Activated naive CD8-positive, alpha-beta T cell treated with anti-CD3 and anti-CD28 coated beads, Interleukin-2, amount 10 ng/mL, durations not matched to agents 7 days and 5 days (primary cell): ENCODE data around the gene RASL10A. TPM values are rescaled to one million over a fixed set of nuclear protein-coding genes. Genes with fewer than 3 reads are reported as not detected.
A peak's percentile ranks its signal among the peaks of the same experiment; 100 is the strongest.

Experiments used
- ATAC-seq: fragments of 150-1000 bp; cut with Tn5 transposase; one replicate; pipeline ENCODE4 v1.10.0; 2021; ENCODE audit warnings: low read depth, moderate library complexity
- POLR2A ChIA-PET: fragments of 350-600 bp; sonication (Branson Sonifier 250); formaldehyde crosslinking; loops from one replicate; lab custom pipeline; 2021; ENCODE audit warnings: antibody characterized with exemption; lab: Charles Lee
- DNase-seq: peaks from one replicate; pipeline ENCODE4 v3.0.0; 2021
- H3K27ac Mint-ChIP-seq: one replicate; pipeline ENCODE4 v1.8.0; 2022; ENCODE audit warnings: mild to moderate bottlenecking, mixed read lengths
- H3K27me3 Mint-ChIP-seq: one replicate; pipeline ENCODE4 v1.8.0; 2022; ENCODE audit warnings: mild to moderate bottlenecking, moderate library complexity, mixed read lengths
- H3K36me3 Mint-ChIP-seq: one replicate; pipeline ENCODE4 v1.8.0; 2021; ENCODE audit warnings: mild to moderate bottlenecking, mixed read lengths
- H3K4me1 Mint-ChIP-seq: one replicate; pipeline ENCODE4 v1.8.0; 2021; ENCODE audit warnings: mixed read lengths
- H3K4me3 Mint-ChIP-seq: one replicate; pipeline ENCODE4 v1.8.0; 2022; ENCODE audit warnings: mild to moderate bottlenecking, moderate library complexity, mixed read lengths
- H3K9me3 Mint-ChIP-seq: one replicate; pipeline ENCODE4 v1.8.0; 2021; ENCODE audit warnings: mixed read lengths
- total RNA-seq, 2 experiments: library from RNA; stranded (reverse); gene quantifications; one replicate each; pipeline ENCODE4 v1.2.3, GENCODE V29; 2021

The RASL10A gene
- total RNA-seq, 2 experiments from 2014 or later = 0.80 to 1.1 TPM

GRCh38 chr22:29301716-29302401 lies 13.6 kb downstream of the RASL10A start:
- peaks cover 23% of the 10 kb centered on the region for H3K36me3 Mint-ChIP-seq
- H3K4me1 Mint-ChIP-seq = peaks cover 5% of the 10 kb centered on the region
- H3K9me3 Mint-ChIP-seq = no peaks in the 10 kb centered on the region
- DNase-seq (no peak), ATAC-seq (no peak)
- H3K4me3 Mint-ChIP-seq = no peak overlapping the region
- H3K27me3 Mint-ChIP-seq = peaks cover 6% of the 10 kb centered on the region
- peak overlapping the region; percentile 15 for H3K27ac Mint-ChIP-seq
- POLR2A ChIA-PET = no interaction called here

GRCh38 chr22:29300807-29301601 lies 14.5 kb downstream of the RASL10A start:
- Mint-ChIP-seq H3K36me3 (peaks cover 23% of the 10 kb centered on the region), H3K4me3 (no peak overlapping the region), H3K9me3 (no peaks in the 10 kb centered on the region), H3K4me1 (peaks cover 2% of the 10 kb centered on the region), H3K27ac (peak overlapping the region; percentile 58), H3K27me3 (peaks cover 2% of the 10 kb centered on the region)
- no peak for ATAC-seq
- POLR2A ChIA-PET = no interaction called here
- no peak for DNase-seq

GRCh38 chr22:29300467-29300806 lies 15.1 kb downstream of the RASL10A start:
- Mint-ChIP-seq H3K27ac (no peak overlapping the region), H3K27me3 (peaks cover 2% of the 10 kb centered on the region), H3K4me1 (no peaks in the 10 kb centered on the region), H3K36me3 (peaks cover 26% of the 10 kb centered on the region), H3K4me3 (no peak overlapping the region), H3K9me3 (no peaks in the 10 kb centered on the region)
- no peak for DNase-seq
- POLR2A ChIA-PET = no interaction called here
- ATAC-seq = no peak

- no peaks in the 10 kb centered on the region for H3K4me1 Mint-ChIP-seq
- POLR2A ChIA-PET = no interaction called here
- H3K36me3 Mint-ChIP-seq = peaks cover 31% of the 10 kb centered on the region
- no peaks in the 10 kb centered on the region for H3K9me3 Mint-ChIP-seq
- H3K27me3 Mint-ChIP-seq = peaks cover 2% of the 10 kb centered on the region
- DNase-seq (no peak), ATAC-seq (no peak)
- no peak overlapping the region for H3K27ac Mint-ChIP-seq
- H3K4me3 Mint-ChIP-seq = no peak overlapping the region
Observed at GRCh38 chr22:29299136-29299900, 16.2 kb downstream of the RASL10A start.

- Mint-ChIP-seq H3K4me3 (no peak overlapping the region), H3K9me3 (no peaks in the 10 kb centered on the region), H3K4me1 (no peaks in the 10 kb centered on the region), H3K36me3 (peaks cover 31% of the 10 kb centered on the region), H3K27me3 (peaks cover 2% of the 10 kb centered on the region), H3K27ac (no peak overlapping the region)
- POLR2A ChIA-PET = no interaction called here
- ATAC-seq = no peak
- no peak for DNase-seq
Observed at GRCh38 chr22:29298641-29299040, 16.9 kb downstream of the RASL10A start.

- DNase-seq (no peak), ATAC-seq (no peak)
- POLR2A ChIA-PET = no interaction called here
- Mint-ChIP-seq H3K27ac (no peak overlapping the region), H3K27me3 (no peaks in the 10 kb centered on the region), H3K36me3 (peaks cover 44% of the 10 kb centered on the region), H3K9me3 (no peaks in the 10 kb centered on the region), H3K4me3 (no peak overlapping the region), H3K4me1 (peaks cover 6% of the 10 kb centered on the region)
Observed at GRCh38 chr22:29292379-29292778, 23.1 kb downstream of the RASL10A start.

GRCh38 chr22:29291215-29291614 lies 24.3 kb downstream of the RASL10A start:
- Mint-ChIP-seq H3K27me3 (no peaks in the 10 kb centered on the region), H3K27ac (no peak overlapping the region), H3K4me3 (no peak overlapping the region), H3K36me3 (peaks cover 51% of the 10 kb centered on the region), H3K4me1 (peaks cover 11% of the 10 kb centered on the region), H3K9me3 (no peaks in the 10 kb centered on the region)
- ATAC-seq = no peak
- POLR2A ChIA-PET = no interaction called here
- DNase-seq = no peak

GRCh38 chr22:29290061-29290460 lies 25.4 kb downstream of the RASL10A start:
- ATAC-seq = no peak
- Mint-ChIP-seq H3K9me3 (no peaks in the 10 kb centered on the region), H3K4me3 (no peak overlapping the region), H3K4me1 (peaks cover 11% of the 10 kb centered on the region), H3K36me3 (peaks cover 55% of the 10 kb centered on the region), H3K27me3 (no peaks in the 10 kb centered on the region), H3K27ac (no peak overlapping the region)
- DNase-seq = no peak
- POLR2A ChIA-PET = no interaction called here

GRCh38 chr22:29288837-29289236 lies 26.7 kb downstream of the RASL10A start:
- no peaks in the 10 kb centered on the region for H3K27me3 Mint-ChIP-seq
- ATAC-seq = no peak
- no peak overlapping the region for H3K4me3 Mint-ChIP-seq
- POLR2A ChIA-PET = no interaction called here
- H3K36me3 Mint-ChIP-seq = peaks cover 59% of the 10 kb centered on the region
- H3K27ac Mint-ChIP-seq = peak overlapping the region; percentile 51
- DNase-seq = no peak
- H3K4me1 Mint-ChIP-seq = peaks cover 13% of the 10 kb centered on the region
- H3K9me3 Mint-ChIP-seq = no peaks in the 10 kb centered on the region

GRCh38 chr22:29284196-29284595 lies 31.3 kb downstream of the RASL10A start:
- Mint-ChIP-seq H3K27ac (no peak overlapping the region), H3K9me3 (no peaks in the 10 kb centered on the region), H3K27me3 (no peaks in the 10 kb centered on the region), H3K36me3 (peaks cover 53% of the 10 kb centered on the region), H3K4me3 (no peak overlapping the region), H3K4me1 (peaks cover 13% of the 10 kb centered on the region)
- ATAC-seq (no peak), DNase-seq (no peak)
- POLR2A ChIA-PET = no interaction called here

GRCh38 chr22:29277927-29278326 lies 37.6 kb downstream of the RASL10A start:
- H3K4me3 Mint-ChIP-seq = no peak overlapping the region
- peaks cover 52% of the 10 kb centered on the region for H3K36me3 Mint-ChIP-seq
- H3K27ac Mint-ChIP-seq = no peak overlapping the region
- ATAC-seq = no peak
- H3K27me3 Mint-ChIP-seq = no peaks in the 10 kb centered on the region
- POLR2A ChIA-PET = no interaction called here
- no peak for DNase-seq
- peaks cover 25% of the 10 kb centered on the region for H3K4me1 Mint-ChIP-seq
- H3K9me3 Mint-ChIP-seq = no peaks in the 10 kb centered on the region

GRCh38 chr22:29275819-29276565 lies 39.5 kb downstream of the RASL10A start:
- DNase-seq (no peak), ATAC-seq (no peak)
- Mint-ChIP-seq H3K27me3 (no peaks in the 10 kb centered on the region), H3K4me1 (peaks cover 34% of the 10 kb centered on the region), H3K36me3 (peaks cover 53% of the 10 kb centered on the region), H3K27ac (no peak overlapping the region), H3K4me3 (no peak overlapping the region), H3K9me3 (no peaks in the 10 kb centered on the region)
- POLR2A ChIA-PET = interaction anchor here (0.6 to 1.1 kb wide), 2 partner anchors 28 to 30 kb away, joined by 3 read pairs; partner anchors contain the start of gene GAS2L1

GRCh38 chr22:29275167-29275566 lies 40.3 kb downstream of the RASL10A start:
- H3K4me3 Mint-ChIP-seq = no peak overlapping the region

More at GRCh38 chr22:29275167-29275566, 40.3 kb downstream of the RASL10A start:
- H3K9me3 Mint-ChIP-seq = no peaks in the 10 kb centered on the region
- no peak for DNase-seq
- ATAC-seq = no peak
- H3K27me3 Mint-ChIP-seq = no peaks in the 10 kb centered on the region
- peaks cover 58% of the 10 kb centered on the region for H3K36me3 Mint-ChIP-seq
- POLR2A ChIA-PET = no interaction called here
- H3K27ac Mint-ChIP-seq = no peak overlapping the region
- H3K4me1 Mint-ChIP-seq = peaks cover 42% of the 10 kb centered on the region
